Measurements from ENCODE around the gene EVX1. TPM values are rescaled to one million over a fixed set of nuclear protein-coding genes. Genes with fewer than 3 reads are reported as not detected.

The EVX1 gene
- total RNA-seq, 1 donor = not detected

- Histone ChIP-seq H3K27me3 (ENCODE audit: insufficient read depth, low read length) (no peaks in the 10 kb centered on the region), H3K27ac (ENCODE audit: low read depth, low read length) (no peak overlapping the region), H3K4me1 (ENCODE audit: insufficient read depth, low read length) (no peaks in the 10 kb centered on the region), H4K20me1 (ENCODE audit: insufficient read depth, low read length) (no peaks in the 10 kb centered on the region), H3K4me2 (ENCODE audit: insufficient read depth, low read length) (no peak overlapping the region), H3K79me2 (ENCODE audit: insufficient read depth, low read length) (no peaks in the 10 kb centered on the region), H3K4me3 (ENCODE audit: insufficient read depth, low read length) (no peak overlapping the region), H3K9me3 (ENCODE audit: low read depth, low read length) (no peaks in the 10 kb centered on the region), H3K36me3 (ENCODE audit: insufficient read depth, low read length) (no peaks in the 10 kb centered on the region), H2AFZ (ENCODE audit: low read length) (no peak overlapping the region)
- TF ChIP-seq CTCF (IDR thresholded peaks at IDR 0.05; ENCODE audit: extremely low read depth, low read depth, low read length) = no peak
- DNase-seq (ENCODE audit: insufficient read length, low spot score, missing footprints) = peak; percentile 84
Measured at GRCh38 chr7:27277628-27278027, 35.0 kb downstream of the EVX1 start.

GRCh38 chr7:27283558-27283957 lies 41.0 kb downstream of the EVX1 start:
- Histone ChIP-seq H3K4me2 (ENCODE audit: insufficient read depth, low read length) (no peak overlapping the region), H4K20me1 (ENCODE audit: insufficient read depth, low read length) (no peaks in the 10 kb centered on the region), H3K79me2 (ENCODE audit: insufficient read depth, low read length) (no peaks in the 10 kb centered on the region), H3K4me3 (ENCODE audit: insufficient read depth, low read length) (no peak overlapping the region), H3K27ac (ENCODE audit: low read depth, low read length) (no peak overlapping the region), H2AFZ (ENCODE audit: low read length) (no peak overlapping the region), H3K36me3 (ENCODE audit: insufficient read depth, low read length) (no peaks in the 10 kb centered on the region), H3K4me1 (ENCODE audit: insufficient read depth, low read length) (no peaks in the 10 kb centered on the region), H3K27me3 (ENCODE audit: insufficient read depth, low read length) (peaks cover 6% of the 10 kb centered on the region), H3K9me3 (ENCODE audit: low read depth, low read length) (no peaks in the 10 kb centered on the region)
- DNase-seq (ENCODE audit: insufficient read length, low spot score, missing footprints) = no peak
- TF ChIP-seq CTCF (IDR thresholded peaks at IDR 0.05; ENCODE audit: extremely low read depth, low read depth, low read length) = no peak

GRCh38 chr7:27295236-27295635 lies 52.6 kb downstream of the EVX1 start:
- H3K9me3 ChIP-seq (ENCODE audit: low read depth, low read length) = no peaks in the 10 kb centered on the region
- no peaks in the 10 kb centered on the region for H3K79me2 ChIP-seq (ENCODE audit: insufficient read depth, low read length)
- no peak overlapping the region for H3K4me2 ChIP-seq (ENCODE audit: insufficient read depth, low read length)
- no peak overlapping the region for H3K4me3 ChIP-seq (ENCODE audit: insufficient read depth, low read length)
- H3K27me3 ChIP-seq (ENCODE audit: insufficient read depth, low read length) = peaks cover 13% of the 10 kb centered on the region
- TF ChIP-seq CTCF (IDR thresholded peaks at IDR 0.05; ENCODE audit: extremely low read depth, low read depth, low read length) = no peak
- peaks cover under 1% of the 10 kb centered on the region for H3K4me1 ChIP-seq (ENCODE audit: insufficient read depth, low read length)
- H2AFZ ChIP-seq (ENCODE audit: low read length) = no peak overlapping the region
- H3K27ac ChIP-seq (ENCODE audit: low read depth, low read length) = no peak overlapping the region
- no peaks in the 10 kb centered on the region for H3K36me3 ChIP-seq (ENCODE audit: insufficient read depth, low read length)
- no peaks in the 10 kb centered on the region for H4K20me1 ChIP-seq (ENCODE audit: insufficient read depth, low read length)
- DNase-seq (ENCODE audit: insufficient read length, low spot score, missing footprints) = no peak

- no peaks in the 10 kb centered on the region for H4K20me1 ChIP-seq (ENCODE audit: insufficient read depth, low read length)
- H2AFZ ChIP-seq (ENCODE audit: low read length) = no peak overlapping the region
- no peak for DNase-seq (ENCODE audit: insufficient read length, low spot score, missing footprints)
- no peak overlapping the region for H3K4me2 ChIP-seq (ENCODE audit: insufficient read depth, low read length)
- no peaks in the 10 kb centered on the region for H3K36me3 ChIP-seq (ENCODE audit: insufficient read depth, low read length)
- no peaks in the 10 kb centered on the region for H3K9me3 ChIP-seq (ENCODE audit: low read depth, low read length)
- peaks cover 13% of the 10 kb centered on the region for H3K27me3 ChIP-seq (ENCODE audit: insufficient read depth, low read length)
- H3K4me1 ChIP-seq (ENCODE audit: insufficient read depth, low read length) = peaks cover 4% of the 10 kb centered on the region
- H3K4me3 ChIP-seq (ENCODE audit: insufficient read depth, low read length) = no peak overlapping the region
- no peaks in the 10 kb centered on the region for H3K79me2 ChIP-seq (ENCODE audit: insufficient read depth, low read length)
- H3K27ac ChIP-seq (ENCODE audit: low read depth, low read length) = no peak overlapping the region
- no peak for TF ChIP-seq CTCF (IDR thresholded peaks at IDR 0.05; ENCODE audit: extremely low read depth, low read depth, low read length)
Measured at GRCh38 chr7:27297356-27297755, 54.8 kb downstream of the EVX1 start.

Other genes with a start within 250 kb of the EVX1 start
- gene HOXA1, start 146.8 kb upstream of the EVX1 start, total RNA-seq = 0.72 and 1.5 TPM in 2 replicates
- 0.36 and 0.59 TPM in 2 replicates for gene HOXA2, start 140.1 kb upstream of the EVX1 start, total RNA-seq
- gene HOXA4, start 112.0 kb upstream of the EVX1 start, total RNA-seq = 0.72 and 1.2 TPM in 2 replicates
- 3.2 and 5.8 TPM in 2 replicates for gene HOXA5, start 99.1 kb upstream of the EVX1 start, total RNA-seq
- 5.0 and 7.6 TPM in 2 replicates for gene HOXA6, start 95.0 kb upstream of the EVX1 start, total RNA-seq
- 3.5 and 4.0 TPM in 2 replicates for gene HOXA3, start 90.2 kb upstream of the EVX1 start, total RNA-seq
- gene HOXA7, start 86.1 kb upstream of the EVX1 start, total RNA-seq = 3.6 and 4.4 TPM in 2 replicates
- gene HOXA9, start 77.3 kb upstream of the EVX1 start, total RNA-seq = 15.3 and 19.5 TPM in 2 replicates
- 32.1 and 43.1 TPM in 2 replicates for gene HOXA10, start 68.5 kb upstream of the EVX1 start, total RNA-seq
- gene HOXA11, start 57.6 kb upstream of the EVX1 start, total RNA-seq = 14.4 and 15.2 TPM in 2 replicates
- gene HOXA13, start 42.7 kb upstream of the EVX1 start, total RNA-seq = 6.2 and 8.0 TPM in 2 replicates

Data from osteoblast (primary cell).